ENCODE measurements around the gene PRKCZ. TPM values are rescaled to one million over a fixed set of nuclear protein-coding genes. Genes with fewer than 3 reads are reported as not detected.

Gene PRKCZ
- polyA plus RNA-seq, 3 donors = 0.74 to 1.9 (median 1.4) TPM

DNA sequence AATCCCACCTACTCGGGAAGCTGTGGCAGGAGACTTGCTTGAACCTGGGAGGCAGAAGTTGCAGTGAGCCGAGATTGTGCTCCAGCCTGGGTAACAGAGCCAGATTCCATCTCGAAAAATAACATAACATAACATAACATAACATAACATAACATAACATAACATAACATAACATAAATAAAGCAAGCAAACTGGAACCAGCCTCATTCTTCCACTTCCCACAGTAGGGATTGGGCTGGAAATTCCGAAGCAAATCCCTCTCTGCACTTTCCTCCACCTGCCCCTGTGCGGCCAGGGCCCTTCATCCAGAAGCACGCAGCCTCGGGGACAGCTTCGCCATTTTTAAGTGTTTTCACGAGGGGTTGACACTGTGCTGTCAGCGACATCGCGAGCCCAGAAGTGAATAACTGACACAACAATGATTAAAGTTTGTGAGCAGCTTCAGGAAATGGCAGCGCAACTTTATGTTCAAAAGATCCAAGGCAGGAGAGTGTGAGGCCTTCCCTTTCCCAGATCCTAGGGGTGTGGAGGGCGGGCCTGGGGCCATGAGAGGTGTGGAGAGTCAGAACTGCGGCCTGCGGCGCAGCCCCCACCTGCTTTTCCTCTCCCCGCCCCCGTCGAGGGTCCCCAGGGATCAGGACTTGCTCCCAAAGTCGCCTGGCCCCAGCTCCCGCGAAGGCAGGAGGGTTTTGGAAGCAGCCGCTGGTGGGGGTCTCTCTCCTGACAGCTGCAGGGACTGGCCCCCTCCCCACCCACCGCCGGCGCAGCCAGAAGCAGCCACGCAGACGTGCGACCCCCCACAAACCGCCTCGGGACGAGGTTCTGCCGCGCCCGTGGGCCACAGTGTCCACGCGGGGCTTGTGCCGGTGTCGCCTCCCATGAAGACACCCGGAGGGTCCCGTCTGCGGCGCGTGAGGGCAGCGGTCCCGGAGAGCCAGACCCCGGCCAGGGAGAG lies 31.7 kb upstream of the PRKCZ start:
- peak overlapping the region in 1 of 2 donors; percentile 77 for H3K4me3 Mint-ChIP-seq
- H3K9ac ChIP-seq (ENCODE audit: insufficient read depth, low read length, poor library complexity, severe bottlenecking) = no peak overlapping the region
- TF ChIP-seq, protein P1, sequence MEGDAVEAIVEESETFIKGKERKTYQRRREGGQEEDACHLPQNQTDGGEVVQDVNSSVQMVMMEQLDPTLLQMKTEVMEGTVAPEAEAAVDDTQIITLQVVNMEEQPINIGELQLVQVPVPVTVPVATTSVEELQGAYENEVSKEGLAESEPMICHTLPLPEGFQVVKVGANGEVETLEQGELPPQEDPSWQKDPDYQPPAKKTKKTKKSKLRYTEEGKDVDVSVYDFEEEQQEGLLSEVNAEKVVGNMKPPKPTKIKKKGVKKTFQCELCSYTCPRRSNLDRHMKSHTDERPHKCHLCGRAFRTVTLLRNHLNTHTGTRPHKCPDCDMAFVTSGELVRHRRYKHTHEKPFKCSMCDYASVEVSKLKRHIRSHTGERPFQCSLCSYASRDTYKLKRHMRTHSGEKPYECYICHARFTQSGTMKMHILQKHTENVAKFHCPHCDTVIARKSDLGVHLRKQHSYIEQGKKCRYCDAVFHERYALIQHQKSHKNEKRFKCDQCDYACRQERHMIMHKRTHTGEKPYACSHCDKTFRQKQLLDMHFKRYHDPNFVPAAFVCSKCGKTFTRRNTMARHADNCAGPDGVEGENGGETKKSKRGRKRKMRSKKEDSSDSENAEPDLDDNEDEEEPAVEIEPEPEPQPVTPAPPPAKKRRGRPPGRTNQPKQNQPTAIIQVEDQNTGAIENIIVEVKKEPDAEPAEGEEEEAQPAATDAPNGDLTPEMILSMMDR (IDR thresholded peaks at IDR 0.05) = no peak
- H3K9me3 Mint-ChIP-seq = peaks cover 0 to 5% (median 3%) of the 10 kb centered on the region in 7 donors
- H3K79me2 ChIP-seq (ENCODE audit: insufficient read depth, low read length) = no peaks in the 10 kb centered on the region
- intact Hi-C loops (cut with micrococcal nuclease) = no loop called here
- no peaks in the 10 kb centered on the region for H3K36me3 ChIP-seq (replicated peaks in 1 of 2; ENCODE audit: control insufficient read depth in 1 of 2, insufficient read depth in 2 of 2, low read length in 2 of 2)
- no peak overlapping the region for H3K27ac ChIP-seq (ENCODE audit: low read depth in 1 of 2, low read length in 2 of 2)
- H3K27me3 Mint-ChIP-seq (ENCODE audit: low read depth in 3 of 3) = peaks cover 66 to 72% (median 68%) of the 10 kb centered on the region in 3 donors
- 16% methylated on average over 27 of the region's 48 CpGs for WGBS (ENCODE audit: insufficient coverage)
- peaks cover 0 to 7% of the 10 kb centered on the region in 2 donors for H3K9me3 ChIP-seq (replicated peaks in 1 of 2; ENCODE audit: control insufficient read depth in 1 of 2, insufficient read depth in 1 of 2, low read length in 2 of 2)
- H4K20me1 ChIP-seq (ENCODE audit: insufficient read depth, low read length) = no peaks in the 10 kb centered on the region
- H3K4me1 Mint-ChIP-seq = no peaks in the 10 kb centered on the region
- H3K4me1 ChIP-seq (ENCODE audit: control insufficient read depth in 1 of 2, insufficient read depth in 2 of 2, low read length in 2 of 2) = no peaks in the 10 kb centered on the region
- no peak overlapping the region for H3K4me2 ChIP-seq (replicated peaks; ENCODE audit: extremely low read depth, low read length, poor library complexity, severe bottlenecking)
- H3K27me3 ChIP-seq (ENCODE audit: control insufficient read depth in 2 of 2, insufficient read depth in 2 of 2, low read length in 2 of 2) = peaks cover 9 to 64% of the 10 kb centered on the region in 2 donors
- no peak overlapping the region for H2AFZ ChIP-seq (ENCODE audit: insufficient read depth, low read depth, low read length, poor library complexity, severe bottlenecking)
- H3K4me3 ChIP-seq (replicated peaks in 1 of 3; ENCODE audit: low read depth in 2 of 3, low read length in 3 of 3) = no peak overlapping the region
- DNase-seq = no peak
- peaks cover 0 to 3% of the 10 kb centered on the region in 2 donors for H3K36me3 Mint-ChIP-seq
- no peak overlapping the region for H3K27ac Mint-ChIP-seq

DNA sequence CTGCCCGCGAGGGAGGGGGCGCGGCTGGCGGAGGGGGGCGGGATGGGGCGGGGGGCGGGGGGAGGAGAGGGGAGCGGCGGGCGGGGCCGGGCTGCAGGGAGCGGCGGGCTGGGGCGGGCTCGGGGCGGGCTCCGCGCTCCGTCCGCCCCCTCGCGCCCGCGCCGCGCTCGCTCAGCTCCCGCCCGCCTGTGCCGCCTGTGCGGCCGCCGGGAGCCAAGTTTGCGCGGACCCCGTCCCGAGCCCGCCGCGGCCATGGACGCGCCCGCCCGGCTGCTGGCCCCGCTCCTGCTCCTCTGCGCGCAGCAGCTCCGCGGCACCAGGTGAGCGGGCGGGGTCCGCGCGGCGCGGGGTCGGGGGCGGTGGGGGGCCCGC lies 31.1 kb upstream of the PRKCZ start, which contains the start of gene GABRD:
Gene GABRD (plus strand): TSS at position 174 of the 372 bp plus-strand sequence. CDS start 79 bp downstream, at position 253.
- Mint-ChIP-seq H3K27ac (no peak within 1 kb of the TSS), H3K4me3 (peak within 1 kb of the TSS in 1 of 2 donors; percentile 77), H3K36me3 (peaks cover 0 to 3% of the 10 kb centered on the region in 2 donors), H3K27me3 (ENCODE audit: low read depth in 3 of 3) (peaks cover 62 to 68% (median 63%) of the 10 kb centered on the region in 3 donors), H3K4me1 (no peaks in the 10 kb centered on the region), H3K9me3 (peaks cover 0 to 5% (median 3%) of the 10 kb centered on the region in 7 donors)
- Histone ChIP-seq H2AFZ (ENCODE audit: insufficient read depth, low read depth, low read length, poor library complexity, severe bottlenecking) (no peak within 1 kb of the TSS), H3K27me3 (ENCODE audit: control insufficient read depth in 2 of 2, insufficient read depth in 2 of 2, low read length in 2 of 2) (peaks cover 9 to 61% of the 10 kb centered on the region in 2 donors), H3K4me3 (replicated peaks in 1 of 3; ENCODE audit: low read depth in 2 of 3, low read length in 3 of 3) (no peak within 1 kb of the TSS), H3K27ac (ENCODE audit: low read depth in 1 of 2, low read length in 2 of 2) (no peak within 1 kb of the TSS), H3K79me2 (ENCODE audit: insufficient read depth, low read length) (no peaks in the 10 kb centered on the region), H4K20me1 (ENCODE audit: insufficient read depth, low read length) (no peaks in the 10 kb centered on the region), H3K4me1 (ENCODE audit: control insufficient read depth in 1 of 2, insufficient read depth in 2 of 2, low read length in 2 of 2) (no peaks in the 10 kb centered on the region), H3K4me2 (replicated peaks; ENCODE audit: extremely low read depth, low read length, poor library complexity, severe bottlenecking) (no peak within 1 kb of the TSS), H3K36me3 (replicated peaks in 1 of 2; ENCODE audit: control insufficient read depth in 1 of 2, insufficient read depth in 2 of 2, low read length in 2 of 2) (no peaks in the 10 kb centered on the region), H3K9ac (ENCODE audit: insufficient read depth, low read length, poor library complexity, severe bottlenecking) (no peak within 1 kb of the TSS), H3K9me3 (replicated peaks in 1 of 2; ENCODE audit: control insufficient read depth in 1 of 2, insufficient read depth in 1 of 2, low read length in 2 of 2) (peaks cover 0 to 7% of the 10 kb centered on the region in 2 donors)
- TF ChIP-seq, protein P1 (IDR thresholded peaks at IDR 0.05) = no peak
- DNase-seq = no peak
- under 1% methylated on average over 41 of the region's 60 CpGs for WGBS (ENCODE audit: insufficient coverage)
- intact Hi-C loops (cut with micrococcal nuclease) = no loop called here
